ENCODE measurements around the gene PLAAT5. TPM values are rescaled to one million over a fixed set of nuclear protein-coding genes. Genes with fewer than 3 reads are reported as not detected.
A peak's percentile ranks its signal among the peaks of the same experiment; 100 is the strongest.

Gene PLAAT5
- total and polyA plus RNA-seq, 2 of the 8 experiments (the other 6 are each of a cell fraction or from before 2014, with no cell fraction given): 16.0 to 18.7 TPM

DNA sequence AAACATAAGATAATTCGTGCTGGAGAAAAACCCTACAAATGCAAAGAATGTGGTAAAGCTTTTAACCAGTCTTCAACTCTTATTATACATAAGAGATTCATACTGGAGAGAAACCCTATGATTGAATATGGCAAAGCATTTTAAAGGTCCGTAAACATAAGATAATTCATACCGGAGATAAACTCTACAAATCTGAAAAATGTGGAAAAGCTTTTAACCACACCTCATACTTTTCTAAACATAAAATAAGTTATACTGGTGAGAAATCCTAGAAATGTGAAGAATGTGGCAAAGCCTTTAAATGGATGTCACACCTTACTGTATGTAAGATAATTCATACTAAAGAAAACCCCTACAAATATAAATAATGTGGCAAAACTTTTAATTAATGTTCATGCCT is 20.7 kb downstream of the PLAAT5 start:
- CTCF ChIA-PET (ENCODE audit: partially characterized antibody): no interaction called here
- no peak overlapping the region for H3K4ac ChIP-seq (replicated peaks; ENCODE audit: insufficient read length, low read depth, low read length)

More for the DNA sequence above, 20.7 kb downstream of the PLAAT5 start:
- Histone ChIP-seq H3K4me3 (ENCODE audit: extremely low read depth in 1 of 4, insufficient read depth in 2 of 4, low read depth in 3 of 4, low read length in 4 of 4) (no peak overlapping the region), H4K20me1 (replicated peaks in 1 of 2; ENCODE audit: control insufficient read depth in 1 of 2, insufficient read depth in 2 of 2, low read length in 2 of 2) (no peaks in the 10 kb centered on the region), H4K8ac (ENCODE audit: extremely low read depth, insufficient read depth, low read length) (no peak overlapping the region), H3K23me2 (ENCODE audit: low read depth, low read length) (no peaks in the 10 kb centered on the region; the same call in 1 of the 2 replicates), H2BK5ac (ENCODE audit: low read depth, low read length) (no peak overlapping the region), H3K4me1 (replicated peaks in 1 of 4; ENCODE audit: control insufficient read depth in 3 of 4, insufficient read depth in 4 of 4, low read length in 3 of 4) (no peaks in the 10 kb centered on the region), H3K4me2 (ENCODE audit: insufficient read depth in 1 of 2, low read depth in 2 of 2, low read length in 2 of 2) (no peak overlapping the region), H2AFZ (ENCODE audit: low read length) (no peak overlapping the region), H3K9ac (replicated peaks in 1 of 4; ENCODE audit: extremely low read depth in 1 of 4, low read depth in 3 of 4, low read length in 3 of 4) (no peak overlapping the region), H3K27me3 (replicated peaks in 1 of 4; ENCODE audit: control insufficient read depth in 3 of 4, extremely low read depth in 1 of 4, insufficient read depth in 3 of 4, low read length in 3 of 4) (no peaks in the 10 kb centered on the region), H3K9me3 (ENCODE audit: insufficient read depth in 2 of 2, low read depth in 1 of 2, low read length in 1 of 2) (peaks cover 3 to 4% of the 10 kb centered on the region in 2 experiments; a peak in 1 of 4 replicates), H3K79me1 (ENCODE audit: low read depth, low read length) (no peaks in the 10 kb centered on the region), H2BK20ac (ENCODE audit: low read length) (no peak overlapping the region), H3K79me2 (ENCODE audit: control insufficient read depth in 1 of 2, insufficient read depth in 2 of 2, low read length in 2 of 2) (no peaks in the 10 kb centered on the region), H4K91ac (replicated peaks; ENCODE audit: insufficient read length, low read length) (no peak overlapping the region), H3K23ac (ENCODE audit: insufficient read length) (no peak overlapping the region), H4K5ac (ENCODE audit: insufficient read length, low read depth, low read length) (no peak overlapping the region), H3K18ac (ENCODE audit: extremely low read depth, low read length) (no peak overlapping the region), H3K27ac (ENCODE audit: low read depth, low read length) (no peak overlapping the region), H2AK5ac (ENCODE audit: low read depth, low read length) (no peak overlapping the region), H3K14ac (ENCODE audit: insufficient read length) (no peak overlapping the region), H3K36me3 (ENCODE audit: control insufficient read depth in 2 of 4, insufficient read depth in 4 of 4, low read length in 3 of 4) (peaks cover 0 to 5% (median 4%) of the 10 kb centered on the region in 4 experiments; a peak in 3 of 8 replicates), H3K56ac (replicated peaks; ENCODE audit: insufficient read length, low read depth, low read length) (no peak overlapping the region), H2BK12ac (ENCODE audit: low read depth, low read length) (no peak overlapping the region), H2BK15ac (ENCODE audit: low read length) (no peak overlapping the region), H2BK120ac (replicated peaks; ENCODE audit: low read depth, low read length) (no peak overlapping the region)
- TF ChIP-seq USF2 (IDR thresholded peaks at IDR 0.05; ENCODE audit: low read length) (no peak), ZNF274 (IDR thresholded peaks at IDR 0.05; ENCODE audit: borderline replicate concordance, extremely low read depth, low read length) (peak; percentile 29; the same call in 1 of the 2 replicates), SAP30 (IDR thresholded peaks at IDR 0.05; ENCODE audit: insufficient read depth, insufficient replicate concordance, low read length) (no peak), BRCA1 (IDR thresholded peaks at IDR 0.05; ENCODE audit: low read depth, low read length) (no peak)
- POLR2A ChIA-PET (ENCODE audit: partially characterized antibody): interaction anchor here (1.3 kb wide), 1 partner anchor 10 kb away, joined by 4 read pairs; no protein-coding TSS in a partner anchor
- FAIRE-seq (no peak), DNase-seq (ENCODE audit: low read depth in 1 of 2, low spot score in 2 of 2) (no peak)
- WGBS, 2 experiments (ENCODE audit: extremely low coverage in 1 of 2, insufficient coverage in 1 of 2, insufficient read length in 1 of 2, insufficient replicate concordance in 2 of 2, low coverage in 1 of 2, low lambda C conversion rate in 2 of 2, missing lambda C conversion rate in 1 of 2): 90% methylated on average over 3 of the region's 3 CpGs; no CpG with 5 or more reads in 1 of the 2 experiments
